Mesendoderm (in vitro differentiated cells): ENCODE results near the gene PA2G4.

Experiments
- DNase-seq: peaks from one replicate; pipeline ENCODE4 v3.0.0; 2013
- H2AK5ac ChIP-seq: 2 replicates; pipeline ENCODE4 v1.6.1; 2013; ENCODE audit warnings: low read length, inconsistent platforms
- H2BK120ac ChIP-seq: 2 replicates; pipeline ENCODE4 v1.6.1; 2013; ENCODE audit warnings: low read depth, mild to moderate bottlenecking, low read length, moderate library complexity, mixed read lengths
- H2BK15ac ChIP-seq: replicated peaks from 2 replicates; pipeline ENCODE4 v1.6.1; 2013; ENCODE audit warnings: low read depth, mild to moderate bottlenecking, moderate library complexity
- H2BK5ac ChIP-seq: 2 replicates; pipeline ENCODE4 v1.6.1; 2013; ENCODE audit warnings: low read length, inconsistent platforms
- H3K18ac ChIP-seq: 2 replicates; pipeline ENCODE4 v1.6.1; 2013; ENCODE audit warnings: mild to moderate bottlenecking, low read length, mixed read lengths
- H3K23ac ChIP-seq: one replicate; pipeline ENCODE4 v1.6.1; 2013; ENCODE audit warnings: low read length
- H3K27ac ChIP-seq: 2 replicates; pipeline ENCODE4 v1.5.1; 2013; ENCODE audit warnings: low read depth, mild to moderate bottlenecking, inconsistent platforms, low read length, moderate library complexity
- H3K27me3 ChIP-seq: 2 replicates; pipeline ENCODE4 v1.6.1; 2013; ENCODE audit warnings: low read length, control low read depth, mild to moderate bottlenecking, inconsistent platforms; ENCODE audit not compliant: insufficient read depth, poor library complexity
- H3K36me3 ChIP-seq: 2 replicates; pipeline ENCODE4 v1.6.1; 2013; ENCODE audit warnings: low read length, inconsistent platforms; ENCODE audit not compliant: control insufficient read depth, insufficient read depth
- H3K4ac ChIP-seq: one replicate; pipeline ENCODE4 v1.6.1; 2013; ENCODE audit warnings: low read depth, mild to moderate bottlenecking, low read length, moderate library complexity
- H3K4me1 ChIP-seq: 2 replicates; pipeline ENCODE4 v1.6.1; 2013; ENCODE audit warnings: low read depth, low read length, inconsistent platforms; ENCODE audit not compliant: control insufficient read depth
- H3K4me2 ChIP-seq: 2 replicates; pipeline ENCODE4 v1.6.1; 2013; ENCODE audit warnings: low read length
- H3K4me3 ChIP-seq: 2 replicates; pipeline ENCODE4 v1.5.1; 2013; ENCODE audit warnings: mild to moderate bottlenecking, low read length
- H3K56ac ChIP-seq: one replicate; pipeline ENCODE4 v1.6.1; 2013; ENCODE audit warnings: low read length
- H3K79me1 ChIP-seq: 2 replicates; pipeline ENCODE4 v1.6.1; 2013; ENCODE audit warnings: low read length, inconsistent platforms
- H3K79me2 ChIP-seq: 2 replicates; pipeline ENCODE4 v1.6.1; 2013; ENCODE audit warnings: mild to moderate bottlenecking, low read length; ENCODE audit not compliant: control insufficient read depth, insufficient read depth
- H3K9ac ChIP-seq: 2 replicates; pipeline ENCODE4 v1.6.1; 2013; ENCODE audit warnings: low read length, inconsistent platforms
- H4K5ac ChIP-seq: one replicate; pipeline ENCODE4 v1.6.1; 2013; ENCODE audit warnings: low read length
- H4K8ac ChIP-seq: one replicate; pipeline ENCODE4 v1.6.1; 2013; ENCODE audit warnings: low read depth, mild to moderate bottlenecking, control low read depth, low read length, moderate library complexity
- WGBS: extraction: QIAGEN DNeasy Blood & Tissue Kit; methylation state at CpG from one replicate; pipeline ENCODE4 v1.1.7; 2013; ENCODE audit warnings: low lambda C conversion rate, missing lambda C conversion rate; ENCODE audit not compliant: insufficient coverage; ENCODE audit errors: extremely low coverage; 5-methylcytosine and 5-hydroxymethylcytosine counted together

The PA2G4 gene

DNA sequence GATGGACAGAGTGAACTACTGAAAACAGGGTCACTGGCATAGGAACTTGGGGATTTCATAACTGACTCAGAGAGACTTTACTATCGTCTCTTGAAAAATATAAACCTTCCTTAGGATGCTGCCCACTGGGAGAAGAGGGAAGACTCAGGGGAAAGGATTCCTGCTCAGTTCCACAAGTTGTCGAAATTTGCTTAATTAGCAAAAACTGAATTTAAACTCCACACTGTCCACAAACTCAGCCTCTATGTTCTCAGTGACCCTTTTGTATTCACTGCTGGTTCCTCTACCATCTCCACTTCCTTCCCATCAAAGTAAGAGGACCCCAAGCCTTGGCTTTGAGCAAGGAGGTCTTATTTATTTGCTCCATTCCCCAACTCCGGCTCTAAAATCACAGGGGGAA, 40.9 kb downstream of the PA2G4 start:
- H3K36me3 ChIP-seq = peaks cover 11% of the 10 kb centered on the region
- H3K4me2 ChIP-seq = no peak overlapping the region
- H3K27ac ChIP-seq = no peak overlapping the region
- H3K79me1 ChIP-seq = no peaks in the 10 kb centered on the region
- no peak overlapping the region for H2BK5ac ChIP-seq
- no peaks in the 10 kb centered on the region for H3K27me3 ChIP-seq
- DNase-seq = no peak
- no peak overlapping the region for H3K18ac ChIP-seq
- no peak overlapping the region for H2BK15ac ChIP-seq
- H2AK5ac ChIP-seq = no peak overlapping the region
- no peaks in the 10 kb centered on the region for H3K4me1 ChIP-seq
- no CpG with 5 or more reads among the region's 3 CpGs for WGBS
- no peak overlapping the region for H4K5ac ChIP-seq
- no peak overlapping the region for H4K8ac ChIP-seq
- no peaks in the 10 kb centered on the region for H3K79me2 ChIP-seq
- H2BK120ac ChIP-seq = no peak overlapping the region
- H3K4ac ChIP-seq = no peak overlapping the region
- no peak overlapping the region for H3K23ac ChIP-seq
- no peak overlapping the region for H3K56ac ChIP-seq
- no peak overlapping the region for H3K4me3 ChIP-seq
- H3K9ac ChIP-seq = no peak overlapping the region

DNA sequence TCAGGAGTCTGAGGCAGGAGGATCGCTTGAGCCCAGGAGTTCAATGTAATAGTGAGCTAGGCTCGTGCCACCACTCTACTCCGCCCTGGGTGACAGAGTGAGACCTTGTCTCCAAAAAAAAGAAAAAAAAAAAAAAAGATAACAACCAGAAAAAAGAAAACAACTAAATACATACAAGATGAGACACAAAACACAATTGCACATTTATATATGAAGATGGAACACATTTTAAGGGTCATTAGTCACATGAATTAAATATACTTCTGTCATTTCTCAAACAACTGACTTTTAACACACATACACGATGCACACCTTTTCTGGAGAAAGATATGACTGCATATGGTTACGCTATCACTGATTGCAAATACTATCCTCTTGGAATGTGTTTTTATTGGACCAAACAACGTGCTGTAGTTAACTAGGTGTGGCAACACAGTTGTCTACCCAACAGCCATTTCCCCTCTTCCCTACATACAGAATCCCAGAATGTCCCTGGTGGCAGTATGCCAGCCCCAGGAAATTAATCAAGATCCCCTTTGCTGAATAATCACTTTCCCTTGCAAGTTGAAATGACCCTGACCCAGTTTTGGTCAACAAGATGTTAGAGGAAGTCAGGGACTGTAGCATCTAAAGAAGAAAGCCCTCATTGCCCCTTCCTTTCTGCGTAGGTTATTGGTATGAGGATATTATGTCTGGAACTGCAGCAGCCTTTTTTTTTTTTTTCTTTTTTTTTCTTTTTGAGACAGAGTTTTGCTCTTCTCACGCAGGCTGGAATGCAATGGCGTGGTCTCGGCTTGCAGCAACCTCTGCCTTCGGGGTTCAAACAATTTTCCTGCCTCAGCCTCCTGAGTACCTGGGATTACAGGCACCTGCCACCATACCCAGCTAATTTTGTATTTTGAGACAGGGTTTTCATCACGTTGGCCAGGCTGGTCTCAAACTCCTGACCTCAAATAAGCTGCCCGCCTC, 42.4 kb downstream of the PA2G4 start:
- Histone ChIP-seq H3K79me2 (no peaks in the 10 kb centered on the region), H3K9ac (no peak overlapping the region), H2BK5ac (no peak overlapping the region), H3K4me3 (no peak overlapping the region), H4K8ac (no peak overlapping the region), H3K18ac (no peak overlapping the region), H3K4me2 (no peak overlapping the region), H3K4ac (no peak overlapping the region), H3K23ac (no peak overlapping the region), H4K5ac (no peak overlapping the region), H2BK120ac (no peak overlapping the region), H3K56ac (no peak overlapping the region), H3K79me1 (no peaks in the 10 kb centered on the region), H2BK15ac (no peak overlapping the region), H3K36me3 (peaks cover 11% of the 10 kb centered on the region), H3K27ac (no peak overlapping the region), H2AK5ac (no peak overlapping the region), H3K27me3 (no peaks in the 10 kb centered on the region), H3K4me1 (no peaks in the 10 kb centered on the region)
- no CpG with 5 or more reads among the region's 13 CpGs for WGBS
- no peak for DNase-seq

DNA sequence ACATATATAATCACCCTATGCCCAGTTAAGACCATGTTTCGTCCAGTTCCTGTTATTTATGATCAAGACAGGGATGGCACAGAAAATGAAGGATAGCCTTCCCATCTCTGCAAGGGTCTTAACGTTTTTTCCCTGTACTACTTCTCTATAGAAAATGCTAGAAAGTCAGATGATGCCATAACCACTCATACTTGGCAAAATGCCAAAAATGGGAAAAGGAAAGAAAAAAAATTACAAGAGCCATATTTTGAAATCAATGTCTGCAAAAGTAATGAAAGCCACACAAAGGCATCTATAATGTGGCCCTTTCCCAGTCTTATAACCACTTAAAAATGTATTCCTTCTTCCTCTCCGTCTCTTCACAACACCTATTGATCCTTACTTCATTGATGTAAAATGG, 46.2 kb downstream of the PA2G4 start:
- H2AK5ac ChIP-seq = no peak overlapping the region
- H3K79me1 ChIP-seq = peaks cover 4% of the 10 kb centered on the region
- H3K18ac ChIP-seq = no peak overlapping the region
- H3K4ac ChIP-seq = no peak overlapping the region
- H3K27ac ChIP-seq = no peak overlapping the region
- H3K23ac ChIP-seq = no peak overlapping the region
- H3K4me1 ChIP-seq = peaks cover 5% of the 10 kb centered on the region
- no peak overlapping the region for H3K9ac ChIP-seq
- no peak overlapping the region for H2BK5ac ChIP-seq
- WGBS = no CpG with 5 or more reads among the region's 3 CpGs
- no peak overlapping the region for H4K8ac ChIP-seq
- H4K5ac ChIP-seq = no peak overlapping the region
- H3K27me3 ChIP-seq = no peaks in the 10 kb centered on the region
- H3K4me3 ChIP-seq = no peak overlapping the region
- no peak overlapping the region for H2BK120ac ChIP-seq
- H3K79me2 ChIP-seq = peaks cover 3% of the 10 kb centered on the region
- no peaks in the 10 kb centered on the region for H3K36me3 ChIP-seq
- H3K4me2 ChIP-seq = no peak overlapping the region
- H2BK15ac ChIP-seq = no peak overlapping the region
- H3K56ac ChIP-seq = no peak overlapping the region
- no peak for DNase-seq

DNA sequence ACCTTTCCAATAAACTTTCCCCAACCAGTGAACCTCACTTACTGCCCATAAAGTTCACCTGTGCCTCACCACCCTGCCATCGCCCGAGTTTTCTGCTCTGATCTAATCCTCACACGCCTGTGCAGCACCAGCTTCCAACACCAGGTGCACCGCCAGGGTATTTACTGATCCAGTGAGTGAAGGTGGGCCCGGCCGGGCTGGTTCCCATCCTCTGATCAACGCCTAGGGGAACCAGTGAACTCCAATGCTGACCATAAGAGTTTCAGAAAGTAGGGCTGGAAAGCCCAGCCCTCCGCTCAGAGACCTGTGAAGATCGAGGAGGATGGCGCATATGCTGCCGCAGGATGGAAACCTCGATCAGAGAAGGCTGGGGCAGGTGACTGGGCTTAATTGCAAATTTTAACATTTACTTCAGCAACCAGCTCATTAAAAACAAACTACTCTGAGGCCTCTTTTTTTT, 47.3 kb downstream of the PA2G4 start:
- no CpG with 5 or more reads among the region's 12 CpGs for WGBS
- peak overlapping the region; percentile 67 for H3K9ac ChIP-seq
- peak overlapping the region; percentile 61 for H3K4me3 ChIP-seq
- H2BK5ac ChIP-seq = no peak overlapping the region
- H3K4ac ChIP-seq = peak overlapping the region; percentile 96
- peak overlapping the region; percentile 65 for H4K8ac ChIP-seq
- H2AK5ac ChIP-seq = no peak overlapping the region
- peak overlapping the region; percentile 96 for H3K18ac ChIP-seq
- H3K4me1 ChIP-seq = peaks cover 5% of the 10 kb centered on the region
- no peak overlapping the region for H3K23ac ChIP-seq
- no peak overlapping the region for H2BK15ac ChIP-seq
- no peak overlapping the region for H4K5ac ChIP-seq
- DNase-seq = peak; percentile 84
- no peaks in the 10 kb centered on the region for H3K27me3 ChIP-seq
- H3K79me2 ChIP-seq = peaks cover 3% of the 10 kb centered on the region
- peak overlapping the region; percentile 71 for H3K56ac ChIP-seq
- H3K27ac ChIP-seq = peak overlapping the region; percentile 52
- H3K36me3 ChIP-seq = no peaks in the 10 kb centered on the region
- no peak overlapping the region for H2BK120ac ChIP-seq
- peak overlapping the region; percentile 71 for H3K4me2 ChIP-seq
- peaks cover 4% of the 10 kb centered on the region for H3K79me1 ChIP-seq

GRCh38 chr12:56152132-56152755, 47.9 kb downstream of the PA2G4 start, which contains the start of gene MYL6B:
TSS of gene MYL6B (plus strand) at chr12:56152587. CDS start at chr12:56153919, 1,332 bp downstream.
- Histone ChIP-seq H3K4me3 (peak within 1 kb of the TSS; percentile 63), H3K79me2 (peaks cover 3% of the 10 kb centered on the region), H3K4me2 (peak within 1 kb of the TSS; percentile 71), H2BK5ac (no peak within 1 kb of the TSS), H2BK120ac (no peak within 1 kb of the TSS), H3K9ac (peak within 1 kb of the TSS; percentile 79), H4K8ac (peak within 1 kb of the TSS; percentile 65), H3K27ac (peak within 1 kb of the TSS; percentile 52), H3K79me1 (peaks cover 4% of the 10 kb centered on the region), H2BK15ac (no peak within 1 kb of the TSS), H2AK5ac (peak within 1 kb of the TSS; percentile 17), H3K56ac (peak within 1 kb of the TSS; percentile 91), H3K4me1 (peaks cover 5% of the 10 kb centered on the region), H3K27me3 (no peaks in the 10 kb centered on the region), H3K4ac (peak within 1 kb of the TSS; percentile 96), H3K18ac (peak within 1 kb of the TSS; percentile 96), H3K36me3 (no peaks in the 10 kb centered on the region), H3K23ac (no peak within 1 kb of the TSS), H4K5ac (no peak within 1 kb of the TSS)
- no CpG with 5 or more reads among the region's 37 CpGs for WGBS
- peak; percentile 94 for DNase-seq
